Left ventricle myocardium superior (tissue), 1 donor: ENCODE measurements around the gene OR11G2. TPM values are rescaled to one million over a fixed set of nuclear protein-coding genes. Genes with fewer than 3 reads are reported as not detected.
"Not testable (repeated sequence)": the region's sequence is repeated elsewhere in the genome, so short reads cannot be mapped to it uniquely, and the experiment has no call there.

Experiments used
- ATAC-seq: fragments of 200-7000 bp; cut with Tn5 transposase; one replicate; pipeline ENCODE4 v1.9.1; 2020; ENCODE audit warnings: mild to moderate bottlenecking, moderate library complexity
- DNase-seq: peaks from one replicate; pipeline ENCODE4 v3.0.0-alpha.2; 2020
- intact Hi-C: fragments of 100-400 bp; cut with micrococcal nuclease; formaldehyde crosslinking; loops from one replicate; pipeline ENCODE4 v1.11.0; 2022
- total RNA-seq: library from RNA; stranded (reverse); fragmentation: NEBNext Ultra II Directional; extraction: Animal tissue kit (Norgen Biotek cat#: 25700); gene quantifications from one replicate; pipeline ENCODE4 v1.2.1, GENCODE V29; 2021
- donor health status: DM: no; HTN: yes; CAD: no; lungs with severe emphysema.

The OR11G2 gene
- total RNA-seq, 1 donor from 2014 or later: not detected

- intact Hi-C loops: no loop called here
- ATAC-seq (no peak), DNase-seq (no peak)
Measured at GRCh38 chr14:20215196-20215595, 24.5 kb downstream of the OR11G2 start.

DNA sequence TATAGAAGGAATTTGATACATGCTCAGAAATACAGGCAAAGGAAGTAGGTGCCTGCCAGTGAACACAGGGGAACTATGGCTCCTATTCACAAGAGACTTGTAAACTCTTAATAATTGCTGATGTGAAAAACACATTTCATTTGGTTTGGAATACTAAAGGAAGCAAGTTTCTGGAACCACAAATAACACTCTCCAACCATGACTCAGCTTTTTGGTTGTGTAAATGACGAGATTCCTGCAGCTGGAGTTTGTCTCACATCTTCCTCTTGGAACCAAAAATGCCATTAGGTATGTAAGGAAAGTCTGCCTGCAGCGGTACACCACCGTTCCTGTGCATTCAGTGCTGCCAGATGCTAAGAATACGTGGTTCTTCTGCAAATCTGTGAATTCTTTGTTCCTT lies 28.3 kb downstream of the OR11G2 start:
- DNase-seq (no peak), ATAC-seq (no peak)
- intact Hi-C loops: no loop called here

DNA sequence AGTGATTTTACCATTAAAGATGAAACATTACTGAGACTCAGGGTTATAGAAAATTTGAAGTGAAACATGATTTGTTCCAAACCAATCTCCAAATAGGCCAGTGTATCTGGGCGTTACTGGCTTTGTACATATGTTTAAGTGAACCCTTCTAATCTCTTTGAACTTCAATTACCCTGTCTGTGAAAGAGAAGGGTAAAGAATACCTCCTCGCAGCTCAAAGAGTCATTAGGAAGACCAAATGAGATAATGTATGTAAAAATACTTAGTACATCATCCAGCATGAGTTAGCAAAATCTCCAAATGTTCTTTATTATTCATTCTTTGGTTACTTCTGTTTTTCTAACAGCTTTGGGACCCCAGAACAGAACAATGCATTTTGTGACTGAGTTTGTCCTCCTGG lies 32.7 kb downstream of the OR11G2 start, which contains the start of gene OR11H6:
Gene OR11H6 (plus strand): TSS at position 301 of the 400 bp plus-strand sequence. CDS start 0 bp downstream, at position 301.
- intact Hi-C loops: no loop called here
- ATAC-seq (no peak), DNase-seq (no peak)

GRCh38 chr14:20228681-20229080 lies 38.0 kb downstream of the OR11G2 start, which contains the start of gene OR11H7:
TSS of gene OR11H7 (plus strand) at chr14:20228981.
- intact Hi-C loops: no loop called here
- DNase-seq (no peak), ATAC-seq (no peak)

- intact Hi-C loops, ATAC-seq, DNase-seq: not testable (repeated sequence)
Measured at GRCh38 chr14:20235415-20235814, 44.7 kb downstream of the OR11G2 start.

- no peak for DNase-seq
- intact Hi-C loops: no loop called here
- ATAC-seq: no peak
Measured at GRCh38 chr14:20247646-20248246, 57.0 kb downstream of the OR11G2 start.

Other genes with a start within 250 kb of the OR11G2 start
- not detected for gene OR4K15, start 215.3 kb upstream of the OR11G2 start, total RNA-seq
- not detected for gene OR4Q2, start 188.7 kb upstream of the OR11G2 start, total RNA-seq
- gene OR4K14, start 171.6 kb upstream of the OR11G2 start, total RNA-seq: not detected
- not detected for gene OR4K13, start 154.9 kb upstream of the OR11G2 start, total RNA-seq
- not detected for gene OR4L1, start 130.9 kb upstream of the OR11G2 start, total RNA-seq
- gene OR4K17, start 80.2 kb upstream of the OR11G2 start, total RNA-seq: not detected
- not detected for gene OR4N5, start 52.1 kb upstream of the OR11G2 start, total RNA-seq
- gene OR11H6, start 32.8 kb downstream of the OR11G2 start, total RNA-seq: not detected
- not detected for gene OR11H7, start 38.1 kb downstream of the OR11G2 start, total RNA-seq
- gene OR11H4, start 48.4 kb downstream of the OR11G2 start, total RNA-seq: not detected
- gene TTC5, start 115.1 kb downstream of the OR11G2 start, total RNA-seq: 11.8 TPM
- gene CCNB1IP1, start 142.4 kb downstream of the OR11G2 start, total RNA-seq: 43.9 TPM
- gene PARP2, start 152.7 kb downstream of the OR11G2 start, total RNA-seq: 17.5 TPM
- 10.5 TPM for gene TEP1, start 222.6 kb downstream of the OR11G2 start, total RNA-seq
- 0.77 TPM for gene KLHL33, start 245.3 kb downstream of the OR11G2 start, total RNA-seq